ENCODE measurements around the gene ZSCAN22. TPM values are rescaled to one million over a fixed set of nuclear protein-coding genes. Genes with fewer than 3 reads are reported as not detected.

The ZSCAN22 gene
- total RNA-seq, 1 donor from 2014 or later: 6.3 TPM

GRCh38 chr19:58380037-58380661 lies 53.4 kb downstream of the ZSCAN22 start:
- H3K9me3 Mint-ChIP-seq: no peaks in the 10 kb centered on the region
- peak overlapping the region; percentile 74 for H3K27ac Mint-ChIP-seq (ENCODE audit: unreplicated experiment)
- TF ChIP-seq CTCF (conservative IDR thresholded peaks at IDR 0.05): no peak
- H3K4me3 Mint-ChIP-seq: peak overlapping the region; percentile 89
- H3K27me3 Mint-ChIP-seq (ENCODE audit: low read depth): no peaks in the 10 kb centered on the region
- no peaks in the 10 kb centered on the region for H3K36me3 Mint-ChIP-seq (ENCODE audit: low read depth)
- no peak for DNase-seq (ENCODE audit: low read depth, low spot score)
- H3K4me1 Mint-ChIP-seq: peaks cover 15% of the 10 kb centered on the region

- no peaks in the 10 kb centered on the region for H3K9me3 Mint-ChIP-seq
- H3K4me3 Mint-ChIP-seq: peak within 1 kb of the TSS; percentile 96
- H3K27ac Mint-ChIP-seq (ENCODE audit: unreplicated experiment): peak within 1 kb of the TSS; percentile 74
- H3K4me1 Mint-ChIP-seq: peaks cover 20% of the 10 kb centered on the region
- no peaks in the 10 kb centered on the region for H3K27me3 Mint-ChIP-seq (ENCODE audit: low read depth)
- peak; percentile 92 for DNase-seq (ENCODE audit: low read depth, low spot score)
- no peak for TF ChIP-seq CTCF (conservative IDR thresholded peaks at IDR 0.05)
- no peaks in the 10 kb centered on the region for H3K36me3 Mint-ChIP-seq (ENCODE audit: low read depth)
These were observed 54.1 kb downstream of the ZSCAN22 start, which contains the start of gene ZNF837 for GRCh38 chr19:58380662-58381459. ZNF837 (minus strand) TSS chr19:58381030; CDS start chr19:58369332, 11,698 bp downstream.

- H3K27me3 Mint-ChIP-seq (ENCODE audit: low read depth): no peaks in the 10 kb centered on the region
- H3K27ac Mint-ChIP-seq (ENCODE audit: unreplicated experiment): peak overlapping the region; percentile 75
- H3K4me3 Mint-ChIP-seq: peak overlapping the region; percentile 96
These were observed 54.8 kb downstream of the ZSCAN22 start for GRCh38 chr19:58381460-58382212.

GRCh38 chr19:58382997-58383603 lies 56.3 kb downstream of the ZSCAN22 start:
- H3K36me3 Mint-ChIP-seq (ENCODE audit: low read depth): peaks cover 3% of the 10 kb centered on the region
- H3K4me3 Mint-ChIP-seq: peak overlapping the region; percentile 99
- H3K9me3 Mint-ChIP-seq: no peaks in the 10 kb centered on the region
- H3K27me3 Mint-ChIP-seq (ENCODE audit: low read depth): peaks cover 4% of the 10 kb centered on the region
- TF ChIP-seq CTCF (conservative IDR thresholded peaks at IDR 0.05): no peak
- no peak for DNase-seq (ENCODE audit: low read depth, low spot score)
- H3K4me1 Mint-ChIP-seq: peaks cover 33% of the 10 kb centered on the region
- H3K27ac Mint-ChIP-seq (ENCODE audit: unreplicated experiment): no peak overlapping the region

More at GRCh38 chr19:58381460-58382212, 54.8 kb downstream of the ZSCAN22 start:
- no peak for TF ChIP-seq CTCF (conservative IDR thresholded peaks at IDR 0.05)
- no peaks in the 10 kb centered on the region for H3K9me3 Mint-ChIP-seq
- H3K4me1 Mint-ChIP-seq: peaks cover 20% of the 10 kb centered on the region
- H3K36me3 Mint-ChIP-seq (ENCODE audit: low read depth): no peaks in the 10 kb centered on the region
- DNase-seq (ENCODE audit: low read depth, low spot score): no peak

- H3K27me3 Mint-ChIP-seq (ENCODE audit: low read depth): peaks cover 4% of the 10 kb centered on the region
- peak overlapping the region; percentile 99 for H3K4me3 Mint-ChIP-seq
- peaks cover 36% of the 10 kb centered on the region for H3K4me1 Mint-ChIP-seq
- no peak for DNase-seq (ENCODE audit: low read depth, low spot score)
- no peak for TF ChIP-seq CTCF (conservative IDR thresholded peaks at IDR 0.05)
- H3K36me3 Mint-ChIP-seq (ENCODE audit: low read depth): peaks cover 10% of the 10 kb centered on the region
- peak overlapping the region; percentile 87 for H3K27ac Mint-ChIP-seq (ENCODE audit: unreplicated experiment)
- H3K9me3 Mint-ChIP-seq: no peaks in the 10 kb centered on the region
These were observed 58.6 kb downstream of the ZSCAN22 start for GRCh38 chr19:58385313-58385890.
